ENCODE measurements around the gene WWOX. TPM values are rescaled to one million over a fixed set of nuclear protein-coding genes. Genes with fewer than 3 reads are reported as not detected.

The WWOX gene
- total and polyA plus RNA-seq, 2 donors (not counting 1 experiment from before 2014, with no cell fraction given) = 10.5 to 42.3 TPM

DNA sequence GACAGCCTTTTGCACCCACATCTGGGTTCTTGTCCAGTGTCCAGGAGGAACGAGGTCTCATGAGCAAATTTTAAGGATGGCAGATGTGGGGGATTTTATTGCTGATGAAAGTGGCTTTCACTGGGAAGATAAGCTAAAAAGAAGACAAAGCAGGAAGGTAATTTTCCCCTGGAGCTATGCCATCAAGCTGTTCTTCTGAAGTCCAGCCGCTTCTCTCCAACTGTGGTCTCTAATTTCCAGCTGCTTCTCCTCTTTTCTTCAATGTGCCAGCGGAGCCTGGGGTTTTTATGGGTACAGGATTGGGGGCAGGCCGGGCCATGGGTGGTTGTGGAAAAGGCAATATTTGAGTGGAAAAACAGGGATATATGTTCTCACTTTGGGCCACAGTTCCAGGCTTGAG lies 430.8 kb downstream of the WWOX start:
- no peaks in the 10 kb centered on the region for H3K9me3 ChIP-seq (ENCODE audit: control extremely low read depth in 1 of 3, control insufficient read depth in 2 of 3, insufficient read depth in 1 of 3, low read length in 2 of 3)
- no peaks in the 10 kb centered on the region for H3K4me1 ChIP-seq (ENCODE audit: control insufficient read depth in 2 of 2, insufficient read depth in 2 of 2, low read length in 2 of 2)
- DNase-seq (no peak), ATAC-seq (ENCODE audit: low read depth) (no peak)
- no peak overlapping the region for H3K9ac ChIP-seq (ENCODE audit: low read length)
- no peaks in the 10 kb centered on the region for H4K20me1 ChIP-seq (ENCODE audit: control insufficient read depth, insufficient read depth, low read length, poor library complexity, severe bottlenecking)
- no peak overlapping the region for H3K4me3 ChIP-seq (ENCODE audit: control extremely low read depth in 1 of 5, extremely low read depth in 1 of 5, insufficient read depth in 1 of 5, low read depth in 2 of 5, low read length in 4 of 5)
- no peaks in the 10 kb centered on the region for H3K9me3 Mint-ChIP-seq (ENCODE audit: insufficient read depth)
- no peak overlapping the region for H2AFZ ChIP-seq (ENCODE audit: insufficient read depth, low read depth, low read length, poor library complexity, severe bottlenecking)
- no peaks in the 10 kb centered on the region for H3K27me3 ChIP-seq (replicated peaks in 1 of 4; ENCODE audit: control extremely low read depth in 1 of 4, control insufficient read depth in 3 of 4, insufficient read depth in 4 of 4, low read length in 3 of 4)
- H3K36me3 ChIP-seq (replicated peaks in 1 of 2; ENCODE audit: control extremely low read depth in 1 of 2, control insufficient read depth in 1 of 2, extremely low read depth in 1 of 2, insufficient read depth in 2 of 2, low read length in 1 of 2) = no peaks in the 10 kb centered on the region
- H3K4me3 Mint-ChIP-seq = no peak overlapping the region
- CTCF ChIA-PET = no interaction called here
- intact Hi-C loops (cut with micrococcal nuclease) = no loop called here
- no peaks in the 10 kb centered on the region for H3K4me1 Mint-ChIP-seq
- no peaks in the 10 kb centered on the region for H3K27me3 Mint-ChIP-seq
- POLR2A ChIA-PET = no interaction called here
- H3K27ac ChIP-seq (ENCODE audit: low read length in 2 of 2) = no peak overlapping the region
- WGBS (ENCODE audit: insufficient coverage) = 61% methylated on average over 3 of the region's 4 CpGs
- H3K4me2 ChIP-seq (replicated peaks; ENCODE audit: low read depth, low read length, poor library complexity, severe bottlenecking) = no peak overlapping the region
- H3K79me2 ChIP-seq (ENCODE audit: control insufficient read depth, insufficient read depth, low read length) = no peaks in the 10 kb centered on the region
- no peak overlapping the region for H3K27ac Mint-ChIP-seq
- TF ChIP-seq, protein P1, sequence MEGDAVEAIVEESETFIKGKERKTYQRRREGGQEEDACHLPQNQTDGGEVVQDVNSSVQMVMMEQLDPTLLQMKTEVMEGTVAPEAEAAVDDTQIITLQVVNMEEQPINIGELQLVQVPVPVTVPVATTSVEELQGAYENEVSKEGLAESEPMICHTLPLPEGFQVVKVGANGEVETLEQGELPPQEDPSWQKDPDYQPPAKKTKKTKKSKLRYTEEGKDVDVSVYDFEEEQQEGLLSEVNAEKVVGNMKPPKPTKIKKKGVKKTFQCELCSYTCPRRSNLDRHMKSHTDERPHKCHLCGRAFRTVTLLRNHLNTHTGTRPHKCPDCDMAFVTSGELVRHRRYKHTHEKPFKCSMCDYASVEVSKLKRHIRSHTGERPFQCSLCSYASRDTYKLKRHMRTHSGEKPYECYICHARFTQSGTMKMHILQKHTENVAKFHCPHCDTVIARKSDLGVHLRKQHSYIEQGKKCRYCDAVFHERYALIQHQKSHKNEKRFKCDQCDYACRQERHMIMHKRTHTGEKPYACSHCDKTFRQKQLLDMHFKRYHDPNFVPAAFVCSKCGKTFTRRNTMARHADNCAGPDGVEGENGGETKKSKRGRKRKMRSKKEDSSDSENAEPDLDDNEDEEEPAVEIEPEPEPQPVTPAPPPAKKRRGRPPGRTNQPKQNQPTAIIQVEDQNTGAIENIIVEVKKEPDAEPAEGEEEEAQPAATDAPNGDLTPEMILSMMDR (IDR thresholded peaks at IDR 0.05) = no peak
- TF ChIP-seq EZH2 (IDR thresholded peaks at IDR 0.05; ENCODE audit: borderline replicate concordance, insufficient read depth, low read depth, low read length, poor library complexity, severe bottlenecking) = no peak

DNA sequence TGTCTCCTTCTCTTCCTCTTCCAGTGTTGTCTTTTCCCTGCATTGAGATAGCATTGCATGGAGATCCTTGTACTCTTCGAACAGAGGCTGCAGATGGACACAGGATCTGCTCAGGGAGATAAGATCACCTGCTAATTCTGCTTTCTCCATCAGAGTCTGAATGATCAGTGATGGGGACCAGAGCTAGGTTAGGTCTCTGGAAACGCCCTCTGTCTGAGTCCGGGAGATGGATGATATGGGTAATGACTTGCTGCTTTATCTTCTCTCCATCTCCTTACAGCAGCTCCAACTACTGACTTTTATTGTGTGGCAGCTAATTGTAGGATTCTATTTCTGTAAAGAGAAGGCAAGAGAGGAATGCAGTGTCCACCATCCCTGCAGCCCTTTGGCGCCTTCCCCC lies 435.6 kb downstream of the WWOX start:
- Histone ChIP-seq H3K9ac (ENCODE audit: low read length) (no peak overlapping the region), H3K79me2 (ENCODE audit: control insufficient read depth, insufficient read depth, low read length) (no peaks in the 10 kb centered on the region), H4K20me1 (ENCODE audit: control insufficient read depth, insufficient read depth, low read length, poor library complexity, severe bottlenecking) (no peaks in the 10 kb centered on the region), H3K36me3 (replicated peaks in 1 of 2; ENCODE audit: control extremely low read depth in 1 of 2, control insufficient read depth in 1 of 2, extremely low read depth in 1 of 2, insufficient read depth in 2 of 2, low read length in 1 of 2) (no peaks in the 10 kb centered on the region), H3K27me3 (replicated peaks in 1 of 4; ENCODE audit: control extremely low read depth in 1 of 4, control insufficient read depth in 3 of 4, insufficient read depth in 4 of 4, low read length in 3 of 4) (no peaks in the 10 kb centered on the region), H2AFZ (ENCODE audit: insufficient read depth, low read depth, low read length, poor library complexity, severe bottlenecking) (no peak overlapping the region), H3K9me3 (ENCODE audit: control extremely low read depth in 1 of 3, control insufficient read depth in 2 of 3, insufficient read depth in 1 of 3, low read length in 2 of 3) (no peaks in the 10 kb centered on the region), H3K4me3 (ENCODE audit: control extremely low read depth in 1 of 5, extremely low read depth in 1 of 5, insufficient read depth in 1 of 5, low read depth in 2 of 5, low read length in 4 of 5) (no peak overlapping the region), H3K4me1 (ENCODE audit: control insufficient read depth in 2 of 2, insufficient read depth in 2 of 2, low read length in 2 of 2) (no peaks in the 10 kb centered on the region), H3K27ac (ENCODE audit: low read length in 2 of 2) (no peak overlapping the region), H3K4me2 (replicated peaks; ENCODE audit: low read depth, low read length, poor library complexity, severe bottlenecking) (no peak overlapping the region)
- Mint-ChIP-seq H3K27ac (no peak overlapping the region), H3K4me1 (no peaks in the 10 kb centered on the region), H3K27me3 (no peaks in the 10 kb centered on the region), H3K4me3 (no peak overlapping the region), H3K9me3 (ENCODE audit: insufficient read depth) (no peaks in the 10 kb centered on the region)
- ATAC-seq (ENCODE audit: low read depth) = no peak
- TF ChIP-seq, protein P1 (IDR thresholded peaks at IDR 0.05) = no peak
- no peak for TF ChIP-seq EZH2 (IDR thresholded peaks at IDR 0.05; ENCODE audit: borderline replicate concordance, insufficient read depth, low read depth, low read length, poor library complexity, severe bottlenecking)
- intact Hi-C loops (cut with micrococcal nuclease) = no loop called here
- POLR2A ChIA-PET = no interaction called here
- no peak for DNase-seq
- CTCF ChIA-PET = no interaction called here
- WGBS (ENCODE audit: insufficient coverage) = 80% methylated on average over 1 of the region's 4 CpGs
